Gastroesophageal sphincter (tissue), 3 donors: Measurements from ENCODE around the gene WDR88.

Experiments used
- CTCF ChIP-seq, 4 experiments: fragments of 200-600 bp in 2 of 4; fragments of 450-650 bp in 2 of 4; sonication (generic) in 1 of 4; IDR thresholded peaks; one replicate each; pipeline ENCODE4 v1.5.1; 2017 to 2019; ENCODE audit warnings: antibody characterized with exemption in 4 of 4, mild to moderate bottlenecking in 2 of 4, moderate library complexity in 2 of 4
- EP300 ChIP-seq: sonication (generic); formaldehyde crosslinking; IDR thresholded peaks from one replicate; pipeline ENCODE4 v1.6.1; 2017; ENCODE audit warnings: antibody characterized with exemption, mild to moderate bottlenecking
- POLR2A ChIP-seq, 2 donors: fragments of 450-650 bp; IDR thresholded peaks; one replicate each; pipeline ENCODE4 v1.6.1; 2017; ENCODE audit warnings: antibody characterized with exemption in 2 of 2, mild to moderate bottlenecking in 2 of 2, moderate library complexity in 1 of 2
- POLR2AphosphoS5 ChIP-seq: sonication (generic); formaldehyde crosslinking; IDR thresholded peaks from one replicate; pipeline ENCODE4 v1.6.1; 2017; ENCODE audit warnings: antibody characterized with exemption

GRCh38 chr19:33171222-33171795 lies 39.4 kb downstream of the WDR88 start:
- TF ChIP-seq POLR2A (IDR thresholded peaks at IDR 0.05) (no peak), POLR2AphosphoS5 (no peak), CTCF (IDR thresholded peaks at IDR 0.05) (no peak), EP300 (no peak)
